HepG2 (cell line): ENCODE data around the gene KAT7. TPM values are rescaled to one million over a fixed set of nuclear protein-coding genes. Genes with fewer than 3 reads are reported as not detected.

ENCODE experiments used
- BRCA1 ChIP-seq: sonication (generic); formaldehyde crosslinking; IDR thresholded peaks from 2 replicates; pipeline ENCODE4 v1.4.0; 2020; ENCODE audit warnings: missing genetic modification reagents
- ELF3 ChIP-seq: IDR thresholded peaks from 2 replicates; pipeline ENCODE4 v1.6.1; 2016; ENCODE audit warnings: missing genetic modification reagents, missing compliant biosample characterization
- HHEX ChIP-seq: IDR thresholded peaks from 2 replicates; pipeline ENCODE4 v1.6.1; 2016; ENCODE audit warnings: control low read depth
- MEIS2 ChIP-seq: sonication (generic); formaldehyde crosslinking; IDR thresholded peaks from 2 replicates; pipeline ENCODE4 v1.9.0; 2021; ENCODE audit warnings: mild to moderate bottlenecking, missing genetic modification reagents
- MXD4 ChIP-seq: IDR thresholded peaks from 2 replicates; pipeline ENCODE4 v1.6.1; 2016; ENCODE audit warnings: mild to moderate bottlenecking, missing biosample characterization, missing genetic modification reagents
- PRDM10 ChIP-seq: sonication (generic); formaldehyde crosslinking; IDR thresholded peaks from 2 replicates; pipeline ENCODE4 v1.4.0; 2020; ENCODE audit warnings: low read depth, missing genetic modification reagents
- PTBP1 ChIP-seq: fragments of 200-400 bp; formaldehyde crosslinking; IDR thresholded peaks from 2 replicates; pipeline ENCODE4 v1.6.1; 2018; ENCODE audit warnings: low read length, low read depth; ENCODE audit not compliant: poor library complexity, severe bottlenecking
- THYN1 ChIP-seq: sonication (generic); formaldehyde crosslinking; IDR thresholded peaks from 2 replicates; pipeline ENCODE4 v1.8.1; 2023; ENCODE audit warnings: low read depth, mild to moderate bottlenecking, moderate library complexity, missing genetic modification reagents, borderline replicate concordance
- ZBTB38 ChIP-seq: sonication (generic); formaldehyde crosslinking; IDR thresholded peaks from 2 replicates; pipeline ENCODE4 v1.5.1; 2020; ENCODE audit warnings: mild to moderate bottlenecking, missing genetic modification reagents
- ZBTB42 ChIP-seq: sonication (generic); formaldehyde crosslinking; IDR thresholded peaks from 2 replicates; pipeline ENCODE4 v1.5.0; 2020; ENCODE audit warnings: mild to moderate bottlenecking, missing genetic modification reagents
- ZFP36L2 ChIP-seq: sonication (generic); formaldehyde crosslinking; IDR thresholded peaks from 2 replicates; pipeline ENCODE4 v1.4.0; 2020; ENCODE audit warnings: missing genetic modification reagents
- ZNF331 ChIP-seq: sonication (generic); formaldehyde crosslinking; IDR thresholded peaks from 2 replicates; pipeline ENCODE4 v1.4.0; 2020; ENCODE audit warnings: missing genetic modification reagents
- ZNF383 ChIP-seq: sonication (generic); formaldehyde crosslinking; IDR thresholded peaks from 2 replicates; pipeline ENCODE4 v1.4.0; 2020; ENCODE audit warnings: missing genetic modification reagents, mild to moderate bottlenecking, borderline replicate concordance
- ZNF614 ChIP-seq: IDR thresholded peaks from 2 replicates; pipeline ENCODE4 v1.6.1; 2018; ENCODE audit warnings: missing biosample characterization, missing genetic modification reagents, inconsistent platforms, borderline replicate concordance
- ZNF709 ChIP-seq: sonication (generic); formaldehyde crosslinking; IDR thresholded peaks from 2 replicates; pipeline ENCODE4 v1.5.0; 2020; ENCODE audit warnings: mild to moderate bottlenecking, missing genetic modification reagents
- ZNF761 ChIP-seq: sonication (generic); formaldehyde crosslinking; conservative IDR thresholded peaks from 2 replicates; pipeline ENCODE4 v1.4.0; 2020; ENCODE audit warnings: mild to moderate bottlenecking, missing genetic modification reagents
- ZSCAN22 ChIP-seq: sonication (generic); formaldehyde crosslinking; IDR thresholded peaks from 2 replicates; pipeline ENCODE4 v1.4.0; 2020; ENCODE audit warnings: mild to moderate bottlenecking, missing genetic modification reagents
- ZXDC ChIP-seq: sonication (generic); formaldehyde crosslinking; IDR thresholded peaks from 2 replicates; pipeline ENCODE4 v1.5.0; 2020; ENCODE audit warnings: mild to moderate bottlenecking, missing genetic modification reagents
- polyA plus RNA-seq, 8 experiments: library from polyadenylated mRNA; depleted of rRNA in 3 of 8; stranded (reverse) in 7 of 8; unstranded in 1 of 8; fragments of >200 nt; fragmentation: Illumina TruSeq in 4 of 8; extraction: Trizol in 4 of 8; gene quantifications; 2 replicates each; pipeline versions ENCODE4 v1.2.1 to v1.2.3, GENCODE V29; 2011 to 2016; ENCODE audit warnings: low read depth in 4 of 8, missing spikeins in 1 of 8, mixed read lengths in 1 of 8; ENCODE audit not compliant: insufficient read depth in 1 of 8
- total RNA-seq, 5 experiments: library from RNA; depleted of rRNA; stranded (reverse); fragments of >200 nt; fragmentation: Illumina TruSeq; extraction: Trizol; gene quantifications; 2 replicates each; pipeline ENCODE4 v1.2.3, GENCODE V29; 2016; ENCODE audit warnings: low read depth in 1 of 5
- TF ChIP-seq, protein P1 (sequence below): sonication (generic); formaldehyde crosslinking; IDR thresholded peaks from 2 replicates; pipeline ENCODE4 v1.4.0; 2020; ENCODE audit warnings: missing genetic modification reagents

KAT7 gene
- total and polyA plus RNA-seq, 2 of the 13 experiments (the other 11 are each of a cell fraction or from before 2014, with no cell fraction given): 21.2 to 39.2 TPM

GRCh38 chr17:49788478-49789242 lies at the start of gene KAT7 (continued):
- TF ChIP-seq, protein P1, sequence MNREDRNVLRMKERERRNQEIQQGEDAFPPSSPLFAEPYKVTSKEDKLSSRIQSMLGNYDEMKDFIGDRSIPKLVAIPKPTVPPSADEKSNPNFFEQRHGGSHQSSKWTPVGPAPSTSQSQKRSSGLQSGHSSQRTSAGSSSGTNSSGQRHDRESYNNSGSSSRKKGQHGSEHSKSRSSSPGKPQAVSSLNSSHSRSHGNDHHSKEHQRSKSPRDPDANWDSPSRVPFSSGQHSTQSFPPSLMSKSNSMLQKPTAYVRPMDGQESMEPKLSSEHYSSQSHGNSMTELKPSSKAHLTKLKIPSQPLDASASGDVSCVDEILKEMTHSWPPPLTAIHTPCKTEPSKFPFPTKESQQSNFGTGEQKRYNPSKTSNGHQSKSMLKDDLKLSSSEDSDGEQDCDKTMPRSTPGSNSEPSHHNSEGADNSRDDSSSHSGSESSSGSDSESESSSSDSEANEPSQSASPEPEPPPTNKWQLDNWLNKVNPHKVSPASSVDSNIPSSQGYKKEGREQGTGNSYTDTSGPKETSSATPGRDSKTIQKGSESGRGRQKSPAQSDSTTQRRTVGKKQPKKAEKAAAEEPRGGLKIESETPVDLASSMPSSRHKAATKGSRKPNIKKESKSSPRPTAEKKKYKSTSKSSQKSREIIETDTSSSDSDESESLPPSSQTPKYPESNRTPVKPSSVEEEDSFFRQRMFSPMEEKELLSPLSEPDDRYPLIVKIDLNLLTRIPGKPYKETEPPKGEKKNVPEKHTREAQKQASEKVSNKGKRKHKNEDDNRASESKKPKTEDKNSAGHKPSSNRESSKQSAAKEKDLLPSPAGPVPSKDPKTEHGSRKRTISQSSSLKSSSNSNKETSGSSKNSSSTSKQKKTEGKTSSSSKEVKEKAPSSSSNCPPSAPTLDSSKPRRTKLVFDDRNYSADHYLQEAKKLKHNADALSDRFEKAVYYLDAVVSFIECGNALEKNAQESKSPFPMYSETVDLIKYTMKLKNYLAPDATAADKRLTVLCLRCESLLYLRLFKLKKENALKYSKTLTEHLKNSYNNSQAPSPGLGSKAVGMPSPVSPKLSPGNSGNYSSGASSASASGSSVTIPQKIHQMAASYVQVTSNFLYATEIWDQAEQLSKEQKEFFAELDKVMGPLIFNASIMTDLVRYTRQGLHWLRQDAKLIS (CRISPR knock-in tag): no peak; the same call in 1 of the 2 replicates
- TF ChIP-seq ELF3 (CRISPR knock-in tag) (peak; percentile 82), ZFP36L2 (CRISPR knock-in tag) (no peak), THYN1 (no peak), ZBTB42 (CRISPR knock-in tag) (0 out of 2 replicates have a peak, but pooled peaks have one; percentile 45), ZNF383 (CRISPR knock-in tag) (peak; percentile 71; the same call in 1 of the 2 replicates), BRCA1 (CRISPR knock-in tag) (0 out of 2 replicates have a peak, but pooled peaks have one; percentile 37), ZNF761 (peak; percentile 89; the same call in 1 of the 2 replicates), ZBTB38 (CRISPR knock-in tag) (peak; percentile 69; the same call in 1 of the 2 replicates), HHEX (CRISPR knock-in tag) (0 out of 2 replicates have a peak, but pooled peaks have one; percentile 55), MEIS2 (CRISPR knock-in tag) (peak; percentile 71; the same call in 1 of the 2 replicates), MXD4 (CRISPR knock-in tag) (peak; percentile 42; the same call in 1 of the 2 replicates), ZXDC (CRISPR knock-in tag) (peak; percentile 88; the same call in 1 of the 2 replicates), PRDM10 (CRISPR knock-in tag) (peak; percentile 90), ZNF709 (CRISPR knock-in tag) (peak; percentile 90; the same call in 1 of the 2 replicates), ZNF331 (CRISPR knock-in tag) (no peak), ZSCAN22 (CRISPR knock-in tag) (no peak; the same call in 1 of the 2 replicates), ZNF614 (CRISPR knock-in tag) (peak; percentile 63; the same call in 1 of the 2 replicates), PTBP1 (peak; percentile 81)
